Adrenal gland (tissue), 5 donors: ENCODE measurements around the gene COL25A1.

Experiments used
- CTCF ChIP-seq, 6 experiments: fragments of 450-650 bp in 4 of 6; fragments of 200-600 bp in 2 of 6; sonication (generic) in 1 of 6; IDR thresholded peaks; 1 replicate in 5 of 6; 2 replicates in 1 of 6; pipeline versions ENCODE4 v1.5.1 to v1.8.0; 2016 to 2021; ENCODE audit warnings: antibody characterized with exemption in 6 of 6, mild to moderate bottlenecking in 2 of 6, moderate library complexity in 1 of 6
- POLR2A ChIP-seq, 2 donors: fragments of 450-650 bp; IDR thresholded peaks; one replicate each; pipeline ENCODE4 v1.6.1; 2017; ENCODE audit warnings: antibody characterized with exemption in 2 of 2, mild to moderate bottlenecking in 2 of 2, moderate library complexity in 1 of 2
- donor health status: DM: no; HTN: no; CAD: no.

GRCh38 chr4:109229028-109229427 lies 73.4 kb downstream of the COL25A1 start:
- TF ChIP-seq CTCF (IDR thresholded peaks at IDR 0.05) (no peak), POLR2A (IDR thresholded peaks at IDR 0.05) (no peak)
